HL-60/S4 treated with retinoic acid at 250 ng/mL for 4 days and 3 days (cell line): ENCODE results near the gene GPR176.

Source experiments
- in situ Hi-C: fragments of 300-500 bp; cut with MboI; formaldehyde crosslinking; loops from 2 replicates; pipeline ENCODE4 v1.7.0; 2022; ENCODE audit warnings: low sequenced_read_pairs

GPR176 gene

GRCh38 chr15:39752246-39752645 lies 167.8 kb downstream of the GPR176 start:
- in situ Hi-C loops = no loop called here
